Nephron progenitor cell (in vitro differentiated cells): Measurements from ENCODE around the gene DHRS1.

ENCODE experiments used
- DNase-seq: peaks from one replicate; pipeline ENCODE4 v3.0.0; 2021
- H3K27ac Mint-ChIP-seq: 2 replicates; pipeline ENCODE4 v1.8.0; 2021; ENCODE audit warnings: mild to moderate bottlenecking, moderate library complexity, mixed read lengths
- H3K27me3 Mint-ChIP-seq: 2 replicates; pipeline ENCODE4 v1.8.0; 2021; ENCODE audit warnings: mild to moderate bottlenecking, low read depth, mixed read lengths; ENCODE audit not compliant: poor library complexity
- H3K36me3 Mint-ChIP-seq: 2 replicates; pipeline ENCODE4 v1.8.0; 2021; ENCODE audit warnings: low read depth, mixed read lengths
- H3K4me1 Mint-ChIP-seq: 2 replicates; pipeline ENCODE4 v1.8.0; 2021; ENCODE audit warnings: mixed read lengths
- H3K4me3 Mint-ChIP-seq: 2 replicates; pipeline ENCODE4 v1.8.0; 2021; ENCODE audit warnings: mild to moderate bottlenecking, moderate library complexity, mixed read lengths
- H3K9me3 Mint-ChIP-seq: 2 replicates; pipeline ENCODE4 v1.8.0; 2021; ENCODE audit warnings: mild to moderate bottlenecking, moderate library complexity, mixed read lengths
- CTCF ChIP-seq: fragments of 200-600 bp; sonication (generic); IDR thresholded peaks from 2 replicates; pipeline ENCODE4 v1.5.0; 2021; ENCODE audit warnings: antibody characterized with exemption

Gene DHRS1

GRCh38 chr14:24324024-24324423, 24.4 kb upstream of the DHRS1 start:
- H3K4me1 Mint-ChIP-seq: peaks cover 70% of the 10 kb centered on the region
- peaks cover 39% of the 10 kb centered on the region for H3K27me3 Mint-ChIP-seq
- no peak for DNase-seq
- peaks cover 7% of the 10 kb centered on the region for H3K9me3 Mint-ChIP-seq
- no peak overlapping the region for H3K4me3 Mint-ChIP-seq
- H3K27ac Mint-ChIP-seq: no peak overlapping the region
- TF ChIP-seq CTCF: no peak
- H3K36me3 Mint-ChIP-seq: no peaks in the 10 kb centered on the region

DNA sequence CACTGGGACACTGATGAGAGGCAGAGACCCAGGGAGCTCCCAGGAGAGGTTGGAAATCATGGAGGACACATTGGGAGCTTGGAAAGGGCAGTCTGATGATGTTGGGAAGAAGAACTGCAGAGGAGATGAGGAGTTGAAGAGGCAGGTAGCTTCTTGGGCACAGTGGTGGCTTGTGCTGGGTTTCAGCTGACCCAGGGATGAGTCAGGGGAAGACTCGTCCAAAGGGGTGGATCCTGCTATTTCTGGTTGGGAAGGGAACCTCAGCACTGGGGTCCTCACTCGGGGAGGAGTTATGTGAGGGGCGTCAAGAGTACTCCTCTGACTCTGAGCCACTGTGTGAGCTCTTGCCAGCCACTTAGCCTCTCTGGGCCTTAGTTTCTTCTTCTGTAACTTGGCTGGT, 23.8 kb upstream of the DHRS1 start:
- Mint-ChIP-seq H3K4me3 (no peak overlapping the region), H3K4me1 (peaks cover 65% of the 10 kb centered on the region), H3K36me3 (no peaks in the 10 kb centered on the region), H3K9me3 (peaks cover under 1% of the 10 kb centered on the region), H3K27ac (no peak overlapping the region), H3K27me3 (peaks cover 42% of the 10 kb centered on the region)
- DNase-seq: no peak
- TF ChIP-seq CTCF: no peak

DNA sequence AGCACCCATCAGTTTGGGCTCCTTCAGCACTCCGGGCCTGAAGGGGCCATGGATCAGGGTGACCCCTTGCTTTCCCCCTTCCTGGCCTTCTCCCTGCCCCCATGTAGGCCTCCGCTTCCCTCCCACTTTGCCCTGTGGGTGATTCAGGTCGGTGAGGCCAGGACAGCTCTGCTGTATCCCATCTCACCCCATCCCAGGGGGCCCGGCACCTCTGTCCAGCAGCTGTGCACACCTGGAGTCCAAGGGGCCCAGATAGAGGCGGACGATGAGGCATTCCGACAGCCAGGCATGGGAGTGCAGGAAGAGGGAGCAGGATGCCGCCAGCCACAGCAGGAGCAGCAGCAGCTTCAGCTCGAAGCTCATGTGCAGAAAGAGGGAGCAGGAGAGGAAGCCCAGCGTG, 23.1 kb upstream of the DHRS1 start:
- no peaks in the 10 kb centered on the region for H3K9me3 Mint-ChIP-seq
- H3K4me3 Mint-ChIP-seq: no peak overlapping the region
- H3K4me1 Mint-ChIP-seq: peaks cover 64% of the 10 kb centered on the region
- H3K27ac Mint-ChIP-seq: no peak overlapping the region
- H3K36me3 Mint-ChIP-seq: no peaks in the 10 kb centered on the region
- DNase-seq: no peak
- no peak for TF ChIP-seq CTCF
- H3K27me3 Mint-ChIP-seq: peaks cover 49% of the 10 kb centered on the region

DNA sequence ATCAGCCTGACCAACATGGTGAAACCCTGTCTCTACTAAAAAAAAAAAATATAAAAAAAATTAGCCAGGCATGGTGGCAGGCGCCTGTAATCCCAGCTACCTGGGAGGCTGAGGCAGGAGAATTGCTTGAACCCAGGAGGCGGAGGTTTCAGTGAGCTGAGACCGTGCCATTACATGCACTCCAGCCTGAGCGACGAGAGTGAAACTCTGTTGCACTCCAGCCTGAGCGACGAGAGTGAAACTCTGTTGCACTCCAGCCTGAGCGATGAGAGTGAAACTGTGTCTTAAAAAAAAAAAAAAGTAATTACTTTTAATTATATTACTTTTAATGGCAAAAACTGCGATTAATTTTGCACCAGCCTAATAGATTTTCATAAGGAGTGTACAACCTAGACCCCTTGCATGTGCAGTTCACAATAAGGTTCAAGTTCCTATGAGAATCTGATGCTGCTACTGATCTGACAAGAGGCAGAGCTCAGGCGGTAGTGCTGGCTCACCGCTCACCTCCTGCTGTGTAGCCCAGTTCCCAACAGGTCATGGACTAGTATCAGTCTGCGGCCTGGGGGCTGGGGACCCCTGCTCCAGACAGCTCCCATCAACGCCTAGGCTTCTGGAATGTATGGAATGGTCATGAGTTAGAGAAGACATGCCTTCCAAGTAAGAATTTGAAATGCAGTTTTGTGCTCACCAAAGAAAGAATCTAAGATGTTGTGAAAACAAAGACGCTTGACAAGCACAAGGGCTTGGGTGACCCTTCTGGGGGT, 21.8 kb upstream of the DHRS1 start:
- Mint-ChIP-seq H3K9me3 (no peaks in the 10 kb centered on the region), H3K27ac (no peak overlapping the region), H3K4me3 (no peak overlapping the region), H3K27me3 (peaks cover 48% of the 10 kb centered on the region), H3K4me1 (peaks cover 54% of the 10 kb centered on the region), H3K36me3 (no peaks in the 10 kb centered on the region)
- DNase-seq: no peak
- TF ChIP-seq CTCF: no peak

DNA sequence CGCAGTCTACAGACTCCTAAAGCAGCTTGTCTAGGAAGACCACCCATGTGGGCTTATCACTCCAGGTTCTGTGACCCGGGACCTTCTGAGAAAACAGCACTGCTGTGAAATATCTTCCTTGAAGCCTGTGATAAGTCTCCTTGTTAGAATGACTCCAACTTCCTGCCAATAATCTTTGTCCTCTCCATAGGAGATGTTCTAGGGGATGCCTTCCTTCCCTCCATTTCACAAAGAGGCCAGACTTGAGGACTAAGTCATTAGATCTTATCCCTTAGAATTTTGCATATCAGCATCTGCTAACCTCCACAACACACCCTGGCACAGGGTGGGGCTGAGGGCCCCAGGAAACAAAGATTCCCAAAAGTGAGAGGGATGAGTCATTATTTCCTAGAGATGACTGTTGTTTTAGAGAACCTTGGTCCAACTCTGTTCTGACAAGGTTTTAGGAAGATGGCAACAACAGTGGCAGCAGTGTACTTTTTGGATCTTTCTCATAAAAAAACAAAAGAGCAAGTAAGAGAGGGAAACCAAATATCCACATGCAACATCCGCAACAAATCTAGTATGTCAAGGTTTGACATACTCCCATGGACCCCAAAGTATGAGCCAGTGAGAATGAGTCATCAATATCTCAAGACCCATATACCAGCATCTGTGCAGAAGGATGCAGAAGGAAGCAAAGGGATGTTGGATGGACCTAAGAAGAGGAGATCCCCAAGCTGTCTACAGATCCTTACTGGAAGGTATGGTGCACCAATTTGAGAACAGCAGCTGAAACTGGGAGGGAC, 17.8 kb upstream of the DHRS1 start:
- no peaks in the 10 kb centered on the region for H3K9me3 Mint-ChIP-seq
- peaks cover 54% of the 10 kb centered on the region for H3K27me3 Mint-ChIP-seq
- H3K4me3 Mint-ChIP-seq: no peak overlapping the region
- H3K4me1 Mint-ChIP-seq: peaks cover 32% of the 10 kb centered on the region
- peaks cover 1% of the 10 kb centered on the region for H3K36me3 Mint-ChIP-seq
- TF ChIP-seq CTCF: no peak
- DNase-seq: no peak
- H3K27ac Mint-ChIP-seq: no peak overlapping the region
